Retinal pigment epithelial cell (primary cell): ENCODE data around the gene DHPS.

ENCODE experiments used
- DNase-seq: peaks from one replicate; pipeline ENCODE4 v3.0.0-alpha.2; 2010; ENCODE audit warnings: low read depth
- H3K4me3 ChIP-seq: 2 replicates; pipeline ENCODE4 v1.5.1; 2011; ENCODE audit warnings: mild to moderate bottlenecking, low read length, control low read depth, moderate library complexity
- TF ChIP-seq, protein P1 (sequence below): conservative IDR thresholded peaks from 2 replicates; pipeline ENCODE4 v1.5.1; 2011; ENCODE audit warnings: low read depth, low read length, control low read depth, inconsistent platforms

Gene DHPS

DNA sequence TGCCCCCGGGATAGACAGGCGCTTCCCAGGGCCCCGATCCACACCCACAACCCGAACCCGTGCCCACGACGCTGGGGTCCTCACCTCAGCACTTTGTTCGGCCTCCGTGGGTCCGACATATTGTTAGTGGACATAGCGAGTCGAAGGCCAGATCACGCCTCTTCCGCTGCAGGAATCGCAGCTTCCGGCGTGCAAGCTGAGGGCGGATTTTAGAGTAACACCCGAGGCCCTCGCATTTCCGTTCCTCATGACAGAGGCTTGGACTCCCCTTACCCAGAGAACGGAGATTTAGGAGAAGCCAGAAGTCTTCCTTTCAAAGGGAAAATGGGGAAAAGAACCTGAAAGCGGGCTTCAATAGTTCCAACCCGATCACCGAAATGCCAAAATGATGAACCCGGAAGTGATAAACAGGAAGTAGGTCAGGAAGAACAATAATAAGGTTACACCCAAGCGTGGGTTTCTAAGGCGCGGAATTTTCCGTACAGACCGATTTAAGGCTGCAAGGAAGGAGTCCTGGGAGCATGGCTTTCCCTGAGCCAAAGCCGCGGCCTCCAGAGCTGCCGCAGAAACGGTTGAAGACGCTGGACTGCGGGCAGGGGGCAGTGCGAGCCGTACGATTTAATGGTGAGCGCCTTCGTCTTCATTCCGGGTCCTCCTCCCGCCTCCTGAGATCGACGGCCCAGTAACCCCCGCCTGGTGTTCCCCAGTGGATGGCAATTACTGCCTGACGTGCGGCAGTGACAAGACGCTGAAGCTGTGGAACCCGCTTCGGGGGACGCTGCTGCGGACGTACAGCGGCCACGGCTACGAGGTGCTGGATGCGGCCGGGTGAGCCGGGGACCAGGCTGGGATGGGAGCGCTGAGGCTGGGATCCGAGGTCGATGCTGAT is 12.2 kb downstream of the DHPS start:
- TF ChIP-seq, protein P1, sequence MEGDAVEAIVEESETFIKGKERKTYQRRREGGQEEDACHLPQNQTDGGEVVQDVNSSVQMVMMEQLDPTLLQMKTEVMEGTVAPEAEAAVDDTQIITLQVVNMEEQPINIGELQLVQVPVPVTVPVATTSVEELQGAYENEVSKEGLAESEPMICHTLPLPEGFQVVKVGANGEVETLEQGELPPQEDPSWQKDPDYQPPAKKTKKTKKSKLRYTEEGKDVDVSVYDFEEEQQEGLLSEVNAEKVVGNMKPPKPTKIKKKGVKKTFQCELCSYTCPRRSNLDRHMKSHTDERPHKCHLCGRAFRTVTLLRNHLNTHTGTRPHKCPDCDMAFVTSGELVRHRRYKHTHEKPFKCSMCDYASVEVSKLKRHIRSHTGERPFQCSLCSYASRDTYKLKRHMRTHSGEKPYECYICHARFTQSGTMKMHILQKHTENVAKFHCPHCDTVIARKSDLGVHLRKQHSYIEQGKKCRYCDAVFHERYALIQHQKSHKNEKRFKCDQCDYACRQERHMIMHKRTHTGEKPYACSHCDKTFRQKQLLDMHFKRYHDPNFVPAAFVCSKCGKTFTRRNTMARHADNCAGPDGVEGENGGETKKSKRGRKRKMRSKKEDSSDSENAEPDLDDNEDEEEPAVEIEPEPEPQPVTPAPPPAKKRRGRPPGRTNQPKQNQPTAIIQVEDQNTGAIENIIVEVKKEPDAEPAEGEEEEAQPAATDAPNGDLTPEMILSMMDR = no peak
- DNase-seq = peak; percentile 48
- peak overlapping the region; percentile 96 for H3K4me3 ChIP-seq

DNA sequence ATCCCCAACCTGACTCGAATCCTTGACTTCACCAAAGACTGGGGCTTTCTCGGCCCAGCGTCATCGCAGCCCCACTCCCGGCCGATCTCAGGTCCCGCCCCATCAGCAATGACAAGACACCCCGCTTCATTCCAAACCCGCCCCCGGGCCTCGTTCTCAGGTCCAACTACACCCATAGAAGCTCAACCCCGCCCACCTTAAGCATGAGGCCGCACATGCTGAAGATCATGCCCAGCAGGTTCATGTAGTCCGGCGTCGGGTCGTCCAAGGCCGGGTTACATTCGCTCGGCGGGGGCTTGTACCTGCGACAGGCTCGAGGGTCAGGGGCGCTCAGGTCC is 12.8 kb downstream of the DHPS start:
- no peak for DNase-seq
- TF ChIP-seq, protein P1 = no peak
- peak overlapping the region; percentile 96 for H3K4me3 ChIP-seq

DNA sequence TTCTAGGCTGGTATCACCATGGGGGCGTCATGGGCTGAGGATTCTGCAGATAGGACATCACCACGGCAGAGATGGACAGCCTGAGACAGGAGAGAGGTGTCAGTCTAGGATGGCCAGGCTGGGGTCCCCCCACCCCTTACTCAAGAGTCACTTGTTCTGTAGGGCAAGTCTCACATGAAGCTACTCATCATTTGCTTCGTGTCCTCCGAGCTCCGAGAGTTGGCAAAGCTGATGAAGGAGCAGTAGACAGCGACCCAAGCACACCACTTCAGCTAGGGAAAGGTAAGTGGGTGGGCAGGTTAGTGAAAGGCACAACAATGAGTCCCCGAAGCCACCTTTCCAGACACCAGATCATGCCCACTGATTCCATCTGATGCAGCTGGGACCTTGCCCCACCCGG is 13.3 kb downstream of the DHPS start:
- DNase-seq = no peak
- TF ChIP-seq, protein P1 = no peak
- H3K4me3 ChIP-seq = peak overlapping the region; percentile 96

DNA sequence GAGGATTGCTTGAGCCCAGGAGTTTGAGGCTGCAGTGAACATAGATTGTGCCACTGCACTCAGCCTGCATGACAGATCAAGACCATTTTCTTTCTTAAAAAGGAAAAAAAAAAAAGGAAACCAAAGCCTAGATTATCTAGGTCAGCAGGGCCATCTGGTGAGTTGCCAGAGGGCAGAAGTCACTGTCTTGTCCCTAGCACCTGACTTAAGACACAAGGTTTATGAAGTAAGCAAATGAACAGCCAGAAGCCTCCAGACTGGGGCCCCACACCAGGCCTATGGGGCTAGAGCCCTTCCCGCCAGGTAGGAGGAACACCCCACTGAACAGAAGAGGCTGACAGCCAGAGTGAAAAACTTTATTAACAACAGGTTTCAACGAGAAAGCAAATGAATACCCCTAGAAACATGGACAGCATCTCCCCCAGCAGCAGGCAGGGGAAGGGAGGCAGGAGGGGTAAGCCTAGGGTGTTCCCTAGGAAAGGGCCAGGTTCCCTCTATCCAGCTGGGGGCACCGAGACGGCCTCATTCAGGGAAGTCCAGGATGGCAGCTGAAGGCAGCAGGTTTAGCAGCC is 13.9 kb downstream of the DHPS start:
- H3K4me3 ChIP-seq = peak overlapping the region; percentile 96
- TF ChIP-seq, protein P1 = no peak
- no peak for DNase-seq

DNA sequence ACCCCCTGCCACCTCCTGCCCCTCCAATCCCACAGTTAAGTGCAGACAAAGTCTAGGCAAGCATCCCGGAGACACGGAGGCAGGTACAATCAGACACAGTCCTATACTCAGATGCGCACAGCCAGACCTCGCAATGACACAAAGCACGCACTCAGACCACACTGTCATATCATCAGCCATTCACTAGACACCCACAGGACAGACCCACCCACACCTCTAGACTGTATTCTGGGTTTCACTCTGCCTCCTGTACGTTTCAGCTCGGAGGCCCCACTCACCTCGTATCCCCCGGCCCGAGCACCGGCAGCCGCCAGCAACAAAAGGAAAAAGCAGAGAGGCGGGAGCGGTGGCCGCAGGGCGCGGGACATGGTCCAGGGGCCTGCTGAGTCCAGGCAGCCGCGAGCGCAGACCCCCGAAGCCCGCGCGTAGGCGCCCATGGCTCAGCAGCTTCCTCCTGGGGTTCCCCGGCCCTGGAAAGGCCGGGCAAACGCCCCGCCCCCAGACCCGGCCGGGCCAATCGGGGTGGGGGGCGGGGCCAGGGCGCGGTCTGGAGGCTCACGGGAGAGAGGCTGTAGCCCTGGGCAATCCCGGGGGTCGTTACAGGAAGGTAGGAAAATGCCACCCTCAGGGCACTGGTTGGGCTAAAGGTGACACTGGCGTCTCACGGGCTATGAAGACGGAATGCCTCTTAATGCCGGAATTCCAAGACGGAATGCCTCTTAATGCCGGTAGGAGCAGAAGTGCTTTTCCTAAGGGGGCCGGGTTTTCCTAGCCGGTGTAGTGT is 15.2 kb downstream of the DHPS start, which contains the start of the genes MAN2B1 and WDR83:
Gene MAN2B1 (minus strand): TSS at position 478 of the 784 bp plus-strand sequence. CDS start 41 bp downstream, at position 437.
Gene WDR83 (plus strand): TSS at position 543 of the 784 bp plus-strand sequence. CDS start 2,984 bp downstream, outside the sequence.
- H3K4me3 ChIP-seq = peak within 1 kb of the TSS; percentile 59
- TF ChIP-seq, protein P1 = no peak
- no peak for DNase-seq

DNA sequence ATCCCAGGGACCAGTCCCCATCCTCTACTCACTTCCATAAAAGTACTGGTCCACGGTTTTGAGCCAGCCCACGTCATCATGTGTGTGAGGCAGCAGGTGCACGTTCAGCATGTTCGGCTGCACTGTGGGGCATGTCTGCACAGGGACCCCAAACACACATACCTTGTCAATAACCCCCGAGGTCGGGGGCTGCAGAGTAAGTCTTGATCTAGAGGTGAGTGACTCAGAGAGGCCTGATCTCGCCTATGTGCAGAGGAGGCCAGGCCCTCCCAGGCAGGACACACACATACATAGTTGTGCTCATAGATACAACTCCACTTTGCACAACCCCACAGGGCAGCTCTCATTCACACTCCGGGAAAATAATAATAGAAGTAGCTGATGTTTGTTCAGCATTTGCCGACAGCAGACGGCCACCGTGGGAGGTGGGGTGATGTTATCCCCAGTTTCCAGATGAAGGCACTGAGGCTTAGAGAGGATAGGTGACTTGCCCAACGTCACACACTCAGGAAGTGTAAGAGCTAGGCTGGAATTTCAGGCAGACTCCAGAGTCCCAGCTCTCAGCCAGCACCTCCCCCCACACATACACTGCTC is 15.9 kb downstream of the DHPS start:
- peak overlapping the region; percentile 59 for H3K4me3 ChIP-seq
- TF ChIP-seq, protein P1 = no peak
- DNase-seq = no peak
